Stimulated activated effector memory CD8-positive, alpha-beta T cell treated with anti-CD3 and anti-CD28 coated beads, Interleukin-12 subunit alpha, Interleukin-12 subunit beta, amount 100 ng/mL, for 72 hours (primary cell): Measurements from ENCODE around the gene ANAPC2.
"Not testable (repeated sequence)": the region's sequence is repeated elsewhere in the genome, so short reads cannot be mapped to it uniquely, and the experiment has no call there.

Experiments
- ATAC-seq: fragments of 150-1000 bp; cut with Tn5 transposase; 2 replicates; pipeline ENCODE4 v1.10.0; 2021
- DNase-seq, 2 donors: peaks; one replicate each; pipeline ENCODE4 v3.0.0; 2021 to 2022; ENCODE audit warnings: low spot score in 2 of 2
- H3K27ac Mint-ChIP-seq: one replicate; pipeline ENCODE4 v1.8.0; 2022; ENCODE audit warnings: mild to moderate bottlenecking, mixed read lengths
- H3K36me3 Mint-ChIP-seq: one replicate; pipeline ENCODE4 v1.8.0; 2022; ENCODE audit warnings: mild to moderate bottlenecking, mixed read lengths
- H3K4me1 Mint-ChIP-seq: one replicate; pipeline ENCODE4 v1.8.0; 2022; ENCODE audit warnings: mixed read lengths
- H3K4me3 Mint-ChIP-seq: one replicate; pipeline ENCODE4 v1.8.0; 2022; ENCODE audit warnings: mild to moderate bottlenecking, mixed read lengths
- H3K9me3 Mint-ChIP-seq: one replicate; pipeline ENCODE4 v1.8.0; 2022; ENCODE audit warnings: mixed read lengths

Gene ANAPC2

GRCh38 chr9:137146527-137146918 lies 41.8 kb downstream of the ANAPC2 start:
- DNase-seq, result no peak
- H3K27ac Mint-ChIP-seq, result no peak overlapping the region
- no peaks in the 10 kb centered on the region for H3K9me3 Mint-ChIP-seq
- no peak for ATAC-seq
- no peaks in the 10 kb centered on the region for H3K36me3 Mint-ChIP-seq
- H3K4me3 Mint-ChIP-seq, result no peak overlapping the region
- H3K4me1 Mint-ChIP-seq, result no peaks in the 10 kb centered on the region

- no peak overlapping the region for H3K4me3 Mint-ChIP-seq
- H3K4me1 Mint-ChIP-seq, result no peaks in the 10 kb centered on the region
- H3K9me3 Mint-ChIP-seq, result no peaks in the 10 kb centered on the region
- H3K27ac Mint-ChIP-seq, result no peak overlapping the region
- ATAC-seq, result no peak
- DNase-seq, result no peak
- H3K36me3 Mint-ChIP-seq, result no peaks in the 10 kb centered on the region
Observed at GRCh38 chr9:137145731-137146526, 42.4 kb downstream of the ANAPC2 start.

- H3K36me3 Mint-ChIP-seq, result no peaks in the 10 kb centered on the region
- no peak overlapping the region for H3K4me3 Mint-ChIP-seq
- H3K27ac Mint-ChIP-seq, result no peak overlapping the region
Observed at GRCh38 chr9:137143459-137143858, 44.9 kb downstream of the ANAPC2 start.

GRCh38 chr9:137141976-137142936 lies 46.1 kb downstream of the ANAPC2 start:
- ATAC-seq (no peak), DNase-seq (no peak)
- Mint-ChIP-seq H3K9me3 (no peaks in the 10 kb centered on the region), H3K27ac (no peak overlapping the region), H3K36me3 (no peaks in the 10 kb centered on the region), H3K4me1 (peaks cover 6% of the 10 kb centered on the region), H3K4me3 (no peak overlapping the region)

More at GRCh38 chr9:137143459-137143858, 44.9 kb downstream of the ANAPC2 start:
- H3K4me1 Mint-ChIP-seq, result no peaks in the 10 kb centered on the region
- DNase-seq (no peak), ATAC-seq (no peak)
- H3K9me3 Mint-ChIP-seq, result no peaks in the 10 kb centered on the region

- Mint-ChIP-seq H3K36me3 (no peaks in the 10 kb centered on the region), H3K4me3 (no peak overlapping the region), H3K9me3 (no peaks in the 10 kb centered on the region), H3K4me1 (peaks cover 6% of the 10 kb centered on the region), H3K27ac (no peak overlapping the region)
- ATAC-seq (no peak), DNase-seq (no peak)
Observed at GRCh38 chr9:137141050-137141810, 47.1 kb downstream of the ANAPC2 start.

GRCh38 chr9:137140151-137141012 lies 48.0 kb downstream of the ANAPC2 start:
- peaks cover 6% of the 10 kb centered on the region for H3K4me1 Mint-ChIP-seq
- no peak overlapping the region for H3K4me3 Mint-ChIP-seq
- no peaks in the 10 kb centered on the region for H3K36me3 Mint-ChIP-seq
- no peaks in the 10 kb centered on the region for H3K9me3 Mint-ChIP-seq
- DNase-seq (no peak), ATAC-seq (no peak)
- H3K27ac Mint-ChIP-seq, result no peak overlapping the region

- Mint-ChIP-seq H3K4me3 (no peak overlapping the region), H3K9me3 (no peaks in the 10 kb centered on the region), H3K36me3 (no peaks in the 10 kb centered on the region), H3K4me1 (peaks cover 6% of the 10 kb centered on the region), H3K27ac (no peak overlapping the region)
- DNase-seq, result no peak
- no peak for ATAC-seq
Observed at GRCh38 chr9:137139468-137140150, 48.8 kb downstream of the ANAPC2 start.

- DNase-seq (no peak), ATAC-seq (peak; percentile 45)
- Mint-ChIP-seq H3K36me3 (no peaks in the 10 kb centered on the region), H3K9me3 (no peaks in the 10 kb centered on the region), H3K27ac (no peak within 1 kb of the TSS), H3K4me3 (no peak within 1 kb of the TSS), H3K4me1 (peaks cover 6% of the 10 kb centered on the region)
Observed at GRCh38 chr9:137138722-137139467, 49.5 kb downstream of the ANAPC2 start, which contains the start of gene GRIN1. TSS of gene GRIN1 (plus strand) at chr9:137139154. CDS start at chr9:137139487, 333 bp downstream.

- H3K36me3 Mint-ChIP-seq, result no peaks in the 10 kb centered on the region
- H3K4me3 Mint-ChIP-seq, result no peak overlapping the region
- ATAC-seq, result no peak
- H3K4me1 Mint-ChIP-seq, result peaks cover 6% of the 10 kb centered on the region
- H3K9me3 Mint-ChIP-seq, result no peaks in the 10 kb centered on the region
- DNase-seq, result no peak
- no peak overlapping the region for H3K27ac Mint-ChIP-seq
Observed at GRCh38 chr9:137138058-137138721, 50.2 kb downstream of the ANAPC2 start.

- Mint-ChIP-seq H3K27ac (no peak overlapping the region), H3K36me3 (no peaks in the 10 kb centered on the region), H3K4me3 (no peak overlapping the region), H3K4me1 (peaks cover 6% of the 10 kb centered on the region), H3K9me3 (no peaks in the 10 kb centered on the region)
- no peak for ATAC-seq
- no peak for DNase-seq
Observed at GRCh38 chr9:137136881-137137607, 51.3 kb downstream of the ANAPC2 start.

- Mint-ChIP-seq H3K4me3 (no peak overlapping the region), H3K9me3 (no peaks in the 10 kb centered on the region), H3K36me3 (no peaks in the 10 kb centered on the region), H3K4me1 (peaks cover 6% of the 10 kb centered on the region), H3K27ac (no peak overlapping the region)
- DNase-seq (no peak), ATAC-seq (peak; percentile 35)
Observed at GRCh38 chr9:137136261-137136880, 52.0 kb downstream of the ANAPC2 start.

GRCh38 chr9:137135154-137135553 lies 53.2 kb downstream of the ANAPC2 start:
- not testable (repeated sequence) for H3K4me1 Mint-ChIP-seq, ATAC-seq, DNase-seq, H3K9me3 Mint-ChIP-seq, H3K4me3 Mint-ChIP-seq, H3K36me3 Mint-ChIP-seq, H3K27ac Mint-ChIP-seq
